ENCODE data around the gene BBS1. TPM values are rescaled to one million over a fixed set of nuclear protein-coding genes. Genes with fewer than 3 reads are reported as not detected.

Gene BBS1
- total RNA-seq, 1 experiment from 2014 or later: 29.8 TPM

- Histone ChIP-seq H3K4me2 (ENCODE audit: low read length) (no peak overlapping the region), H3K9me3 (ENCODE audit: control insufficient read depth in 1 of 2, insufficient read depth in 1 of 2, low read depth in 1 of 2, low read length in 2 of 2) (no peaks in the 10 kb centered on the region), H3K36me3 (ENCODE audit: control insufficient read depth in 1 of 2, insufficient read depth in 2 of 2, low read length in 2 of 2) (no peaks in the 10 kb centered on the region), H3K79me2 (ENCODE audit: insufficient read depth, low read length) (no peaks in the 10 kb centered on the region), H3K4me3 (replicated peaks in 1 of 2; ENCODE audit: low read depth in 1 of 2, low read length in 2 of 2) (no peak overlapping the region), H3K27me3 (ENCODE audit: insufficient read depth, low read length) (no peaks in the 10 kb centered on the region), H3K4me1 (ENCODE audit: control insufficient read depth in 1 of 2, insufficient read depth in 2 of 2, low read length in 2 of 2) (no peaks in the 10 kb centered on the region), H3K9ac (ENCODE audit: low read length) (no peak overlapping the region), H2AFZ (ENCODE audit: low read depth, low read length, poor library complexity, severe bottlenecking) (no peak overlapping the region), H4K20me1 (ENCODE audit: insufficient read depth) (no peaks in the 10 kb centered on the region), H3K27ac (ENCODE audit: low read depth, low read length) (no peak overlapping the region), H3K9me2 (ENCODE audit: insufficient read depth) (no peaks in the 10 kb centered on the region)
- no peak for DNase-seq (ENCODE audit: low read depth, low spot score)
- ChIA-PET CTCF (no interaction called here), POLR2A (no interaction called here), RAD21 (ENCODE audit: low non-redundant PET in 1 of 2, low total read pairs in 2 of 2, uncharacterized antibody in 2 of 2, unreplicated experiment in 2 of 2) (no interaction called here)
- ATAC-seq: no peak
- no peak for TF ChIP-seq YY1 (IDR thresholded peaks at IDR 0.05; ENCODE audit: extremely low read depth, insufficient replicate concordance, low read depth, low read length)
- TF ChIP-seq CTCF (IDR thresholded peaks at IDR 0.05 in 2 of 3, conservative IDR thresholded peaks at IDR 0.05 in 1 of 3; ENCODE audit: borderline replicate concordance in 1 of 3, insufficient read depth in 1 of 3, low read depth in 2 of 3, low read length in 2 of 3): no peak
- no peak for TF ChIP-seq POLR2A (IDR thresholded peaks at IDR 0.05; ENCODE audit: borderline replicate concordance, extremely low read depth, insufficient read depth, insufficient read length)
- no peak for TF ChIP-seq MAX (IDR thresholded peaks at IDR 0.05)
- TF ChIP-seq RAD21 (IDR thresholded peaks at IDR 0.05; ENCODE audit: low read depth): no peak
- TF ChIP-seq JUND (IDR thresholded peaks at IDR 0.05): no peak
- TF ChIP-seq EZH2 (IDR thresholded peaks at IDR 0.05): no peak
- TF ChIP-seq FOSL1 (IDR thresholded peaks at IDR 0.05; ENCODE audit: low read depth): no peak
- TF ChIP-seq, protein P1, sequence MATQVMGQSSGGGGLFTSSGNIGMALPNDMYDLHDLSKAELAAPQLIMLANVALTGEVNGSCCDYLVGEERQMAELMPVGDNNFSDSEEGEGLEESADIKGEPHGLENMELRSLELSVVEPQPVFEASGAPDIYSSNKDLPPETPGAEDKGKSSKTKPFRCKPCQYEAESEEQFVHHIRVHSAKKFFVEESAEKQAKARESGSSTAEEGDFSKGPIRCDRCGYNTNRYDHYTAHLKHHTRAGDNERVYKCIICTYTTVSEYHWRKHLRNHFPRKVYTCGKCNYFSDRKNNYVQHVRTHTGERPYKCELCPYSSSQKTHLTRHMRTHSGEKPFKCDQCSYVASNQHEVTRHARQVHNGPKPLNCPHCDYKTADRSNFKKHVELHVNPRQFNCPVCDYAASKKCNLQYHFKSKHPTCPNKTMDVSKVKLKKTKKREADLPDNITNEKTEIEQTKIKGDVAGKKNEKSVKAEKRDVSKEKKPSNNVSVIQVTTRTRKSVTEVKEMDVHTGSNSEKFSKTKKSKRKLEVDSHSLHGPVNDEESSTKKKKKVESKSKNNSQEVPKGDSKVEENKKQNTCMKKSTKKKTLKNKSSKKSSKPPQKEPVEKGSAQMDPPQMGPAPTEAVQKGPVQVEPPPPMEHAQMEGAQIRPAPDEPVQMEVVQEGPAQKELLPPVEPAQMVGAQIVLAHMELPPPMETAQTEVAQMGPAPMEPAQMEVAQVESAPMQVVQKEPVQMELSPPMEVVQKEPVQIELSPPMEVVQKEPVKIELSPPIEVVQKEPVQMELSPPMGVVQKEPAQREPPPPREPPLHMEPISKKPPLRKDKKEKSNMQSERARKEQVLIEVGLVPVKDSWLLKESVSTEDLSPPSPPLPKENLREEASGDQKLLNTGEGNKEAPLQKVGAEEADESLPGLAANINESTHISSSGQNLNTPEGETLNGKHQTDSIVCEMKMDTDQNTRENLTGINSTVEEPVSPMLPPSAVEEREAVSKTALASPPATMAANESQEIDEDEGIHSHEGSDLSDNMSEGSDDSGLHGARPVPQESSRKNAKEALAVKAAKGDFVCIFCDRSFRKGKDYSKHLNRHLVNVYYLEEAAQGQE (IDR thresholded peaks at IDR 0.05; ENCODE audit: low read depth): no peak
- no peak for TF ChIP-seq ELF1 (IDR thresholded peaks at IDR 0.05; ENCODE audit: borderline replicate concordance, low read depth)
- TF ChIP-seq ZNF274 (IDR thresholded peaks at IDR 0.05; ENCODE audit: low read depth, low read length): no peak
- TF ChIP-seq SRF (IDR thresholded peaks at IDR 0.05; ENCODE audit: low read depth): no peak
- no peak for TF ChIP-seq EZH2phosphoT487 (IDR thresholded peaks at IDR 0.05; ENCODE audit: borderline replicate concordance)
- TF ChIP-seq SIN3A (IDR thresholded peaks at IDR 0.05; ENCODE audit: low read depth): no peak
- TF ChIP-seq ATF3 (IDR thresholded peaks at IDR 0.05): no peak
- no peak for TF ChIP-seq TCF7L2 (IDR thresholded peaks at IDR 0.05; ENCODE audit: borderline replicate concordance, extremely low read depth, insufficient read depth, insufficient read length)
- no peak for TF ChIP-seq SP1 (IDR thresholded peaks at IDR 0.05; ENCODE audit: low read depth)
- TF ChIP-seq POLR2AphosphoS5 (IDR thresholded peaks at IDR 0.05; ENCODE audit: low read depth, low read length): no peak
- no peak for TF ChIP-seq ZFX (IDR thresholded peaks at IDR 0.05)
- no peak for TF ChIP-seq ZBTB33 (IDR thresholded peaks at IDR 0.05; ENCODE audit: extremely low read depth, insufficient replicate concordance, low read length)
- BruUV-seq (replicated peaks): no TSS peak
- intact Hi-C loops (cut with micrococcal nuclease): no loop called here
Measured at GRCh38 chr11:66564984-66565383, 54.5 kb downstream of the BBS1 start.
